K562 (cell line): ENCODE data around the gene LSM14B. TPM values are rescaled to one million over a fixed set of nuclear protein-coding genes. Genes with fewer than 3 reads are reported as not detected.

ENCODE experiments used
- ATAC-seq: fragments of 200-7000 bp; cut with Tn5 transposase; 3 replicates; pipeline ENCODE4 v1.9.1; 2020; ENCODE audit warnings: moderate library complexity
- Bru-seq: library from RNA; stranded (reverse); fragments of 400-500 nt; gene quantifications from one replicate; lab custom pipeline; 2021; lab: Mats Ljungman, UMichigan
- BruChase-seq, 2 experiments: library from RNA; stranded (reverse); fragments of 400-500 nt; gene quantifications; one replicate each; lab custom pipeline; 2021; lab: Mats Ljungman, UMichigan
- BruUV-seq: library from RNA; stranded (reverse); fragments of 400-500 nt; replicated peaks from 2 replicates; lab custom pipeline; 2021; lab: Mats Ljungman, UMichigan
- CTCF ChIA-PET: fragments of 300-600 bp; formaldehyde crosslinking; extraction: SDS; loops from one replicate; lab custom pipeline; 2021; ENCODE audit warnings: low intra/inter-chr PET ratio; lab: Yijun Ruan, JAX
- POLR2A ChIA-PET: fragments of 300-600, 350-650 bp; sonication (Branson Sonifier 250); formaldehyde crosslinking; extraction: SDS; loops from one replicate; lab custom pipeline; 2021; ENCODE audit warnings: antibody characterized with exemption, inconsistent platforms; lab: Yijun Ruan, JAX
- DNase-seq, 4 experiments: peaks; one replicate each; pipeline versions ENCODE4 v3.0.0 to v3.0.0-alpha.2; 2011 to 2018; ENCODE audit warnings: low spot score in 3 of 4, mixed read lengths in 3 of 4; ENCODE audit errors: extremely low read depth in 1 of 4
- FAIRE-seq: peaks from 2 replicates; lab custom pipeline; 2011; peaks lifted over from hg19 to GRCh38; lab: Jason Lieb, UNC
- H2AFZ ChIP-seq: 2 replicates; pipeline ENCODE4 v1.6.0; 2011; ENCODE audit warnings: low read depth, low read length, control low read depth, inconsistent platforms
- H3K27ac ChIP-seq: fragments of 200-600 bp; 3 replicates; pipeline ENCODE4 v1.8.0; 2011; ENCODE audit warnings: low read depth, mild to moderate bottlenecking, control low read depth, inconsistent platforms, low read length, moderate library complexity, mixed read lengths; ENCODE audit errors: extremely low read depth
- H3K27me3 ChIP-seq, 2 experiments: fragments of 300-600 bp in 1 of 2; 2 replicates in 1 of 2; 3 replicates in 1 of 2; pipeline versions ENCODE4 v1.6.0 to v1.8.0; 2011; ENCODE audit warnings: inconsistent platforms in 2 of 2, low read length in 2 of 2, mild to moderate bottlenecking in 1 of 2, mixed read lengths in 1 of 2, moderate library complexity in 1 of 2; ENCODE audit not compliant: control insufficient read depth in 2 of 2, insufficient read depth in 2 of 2
- H3K36me3 ChIP-seq: fragments of 300-600 bp; 3 replicates; pipeline ENCODE4 v1.8.0; 2011; ENCODE audit warnings: mild to moderate bottlenecking, low read length, inconsistent platforms; ENCODE audit not compliant: control insufficient read depth, insufficient read depth
- H3K4me1 ChIP-seq, 2 experiments: fragments of 200-600 bp in 1 of 2; replicated peaks in 1 of 2; 2 replicates in 1 of 2; 3 replicates in 1 of 2; pipeline versions ENCODE4 v1.5.1 to v1.8.0; 2011; ENCODE audit warnings: inconsistent platforms in 2 of 2, low read length in 2 of 2, mild to moderate bottlenecking in 1 of 2, mixed read lengths in 1 of 2, moderate library complexity in 1 of 2; ENCODE audit not compliant: control insufficient read depth in 2 of 2, insufficient read depth in 2 of 2
- H3K4me2 ChIP-seq: 2 replicates; pipeline ENCODE4 v1.6.1; 2011; ENCODE audit warnings: low read length, control low read depth, inconsistent platforms, mixed read lengths; ENCODE audit not compliant: insufficient read depth
- H3K4me3 ChIP-seq: fragments of 200-600 bp; sonication (generic), shearing (Covaris generic); 2 replicates; pipeline ENCODE4 v1.5.1; 2016; ENCODE audit warnings: control low read depth, inconsistent platforms
- H3K79me2 ChIP-seq: fragments of 200-600 bp; 3 replicates; pipeline ENCODE4 v1.8.0; 2011; ENCODE audit warnings: low read length, inconsistent platforms; ENCODE audit not compliant: control insufficient read depth, insufficient read depth
- H3K9ac ChIP-seq, 2 experiments: 2 replicates each; pipeline versions ENCODE4 v1.6.0 to v1.6.1; 2011; ENCODE audit warnings: low read depth in 2 of 2, low read length in 2 of 2, control low read depth in 1 of 2, inconsistent platforms in 1 of 2, mild to moderate bottlenecking in 1 of 2, mixed read lengths in 1 of 2; ENCODE audit not compliant: insufficient read depth in 1 of 2
- H3K9me1 ChIP-seq: one replicate; pipeline ENCODE4 v1.6.0; 2011; ENCODE audit warnings: inconsistent platforms, mild to moderate bottlenecking, low read length, moderate library complexity; ENCODE audit not compliant: control insufficient read depth, insufficient read depth
- H3K9me3 ChIP-seq: replicated peaks from 2 replicates; pipeline ENCODE4 v1.5.1; 2011; ENCODE audit warnings: low read depth, low read length, inconsistent platforms; ENCODE audit not compliant: control insufficient read depth, insufficient read depth
- H4K20me1 ChIP-seq: replicated peaks from 2 replicates; pipeline ENCODE4 v1.6.1; 2011; ENCODE audit warnings: low read length, inconsistent platforms, mixed read lengths; ENCODE audit not compliant: control insufficient read depth, insufficient read depth
- CTBP1 ChIP-seq: fragments of 450-650 bp; IDR thresholded peaks from 2 replicates; pipeline ENCODE4 v1.6.1; 2016; ENCODE audit warnings: borderline replicate concordance
- DACH1 ChIP-seq: fragments of 450-650 bp; IDR thresholded peaks from 2 replicates; pipeline ENCODE4 v1.6.1; 2018; ENCODE audit not compliant: partially characterized antibody
- ESRRA ChIP-seq: fragments of 450-650 bp; IDR thresholded peaks from 2 replicates; pipeline ENCODE4 v1.6.1; 2014; ENCODE audit warnings: low read depth, mild to moderate bottlenecking, moderate library complexity, borderline replicate concordance
- JUND ChIP-seq, 2 experiments: IDR thresholded peaks; 2 replicates in 1 of 2; 3 replicates in 1 of 2; pipeline ENCODE4 v1.6.1; 2011; ENCODE audit warnings: borderline replicate concordance in 2 of 2, low read depth in 2 of 2, low read length in 2 of 2, improper control_type of control experiment in 1 of 2, missing biosample characterization in 1 of 2, missing genetic modification characterization in 1 of 2, missing genetic modification reagents in 1 of 2
- NR2C2 ChIP-seq, 2 experiments: fragments of 200-800 bp in 1 of 2; sonication (Bioruptor generic) in 1 of 2; sonication (generic) in 1 of 2; formaldehyde crosslinking in 1 of 2; IDR thresholded peaks; 2 replicates each; pipeline versions ENCODE4 v1.6.1 to v1.8.0; 2016 to 2022; ENCODE audit warnings: mild to moderate bottlenecking in 1 of 2, missing compliant biosample characterization in 1 of 2, missing genetic modification characterization in 1 of 2, missing genetic modification reagents in 1 of 2
- PRMT5 ChIP-seq: sonication (generic); formaldehyde crosslinking; IDR thresholded peaks from 2 replicates; pipeline ENCODE4 v1.5.0; 2020; ENCODE audit warnings: missing genetic modification reagents
- RNF2 ChIP-seq: sonication (generic); IDR thresholded peaks from 2 replicates; pipeline ENCODE4 v1.6.1; 2016
- RUNX1 ChIP-seq: sonication (generic); IDR thresholded peaks from 2 replicates; pipeline ENCODE4 v1.6.1; 2016; ENCODE audit warnings: antibody characterized with exemption, low read depth
- TAF15 ChIP-seq: fragments of 200-400 bp; formaldehyde crosslinking; IDR thresholded peaks from 2 replicates; pipeline ENCODE4 v1.6.1; 2017; ENCODE audit warnings: mild to moderate bottlenecking, low read depth, low read length, moderate library complexity
- TEAD2 ChIP-seq: fragments of 450-650 bp; IDR thresholded peaks from 2 replicates; pipeline ENCODE4 v1.6.1; 2016; ENCODE audit warnings: missing genetic modification characterization, control low read depth, missing compliant biosample characterization
- ZNF395 ChIP-seq: fragments of 200-800 bp; sonication (Bioruptor generic); IDR thresholded peaks from 2 replicates; pipeline ENCODE4 v1.6.1; 2017; ENCODE audit warnings: missing genetic modification characterization, missing compliant biosample characterization
- WGBS: fragments of 100-300 bp; shearing (Covaris generic); methylation state at CpG from one replicate; pipeline ENCODE4 v1.1.6; 2016; ENCODE audit warnings: low coverage, mixed read lengths; ENCODE audit not compliant: insufficient coverage; ENCODE audit errors: missing lambda C conversion rate; 5-methylcytosine and 5-hydroxymethylcytosine counted together
- in situ Hi-C: fragments of 300-500 bp; cut with MboI; formaldehyde crosslinking; loops from 4 replicates; pipeline ENCODE4 v1.15.0; 2018; ENCODE audit warnings: inconsistent platforms, mixed read lengths
- intact Hi-C: fragments of 100-400 bp; cut with micrococcal nuclease; formaldehyde crosslinking; loops from 2 replicates; pipeline ENCODE4 v1.14.2; 2022
- long read RNA-seq, 3 experiments: library from polyadenylated mRNA in 2 of 3; library from RNA in 1 of 3; unstranded in 2 of 3; stranded (forward) in 1 of 3; transcript quantifications; one replicate each; pipeline ENCODE4 v2.0.0, GENCODE V29; 2019 to 2022
- polyA minus RNA-seq, 3 experiments: library from RNA; depleted of rRNA, polyadenylated mRNA; stranded (reverse); fragments of >200 nt; gene quantifications; 2 replicates each; pipeline ENCODE4 v1.2.3, GENCODE V29; 2011
- polyA plus RNA-seq, 8 experiments: library from polyadenylated mRNA; depleted of rRNA in 4 of 8; stranded (reverse) in 5 of 8; unstranded in 3 of 8; fragments of >200 nt; fragmentation: Nextera tagmentation in 2 of 8; fragmentation: Illumina TruSeq in 1 of 8; extraction: Ambion mirVana in 2 of 8; extraction: Trizol in 1 of 8; gene quantifications; 2 replicates each; pipeline versions ENCODE4 v1.2.1 to v1.2.3, GENCODE V29; 2011 to 2014; ENCODE audit warnings: inconsistent platforms in 1 of 8, missing spikeins in 1 of 8
- total RNA-seq, 7 experiments: library from RNA; depleted of rRNA in 6 of 7; stranded (reverse); fragments of >200 nt in 6 of 7; fragmentation: Illumina TruSeq in 2 of 7; extraction: Trizol in 2 of 7; gene quantifications; 2 replicates each; pipeline versions ENCODE4 v1.2.1 to v1.2.3, GENCODE V29; 2011 to 2021; ENCODE audit warnings: low replicate concordance in 1 of 7

Gene LSM14B
- 47.0 and 71.4 TPM in 2 replicates for total RNA-seq (2011; cell fraction: chromatin; rRNA removed; ENCODE audit: low replicate concordance)
- total RNA-seq (2011; cell fraction: nucleolus; rRNA removed) = 35.4 and 42.2 TPM in 2 replicates
- 57.3 and 73.7 TPM in 2 replicates for total RNA-seq (2011; cell fraction: nucleoplasm; rRNA removed)
- total RNA-seq (2014; rRNA removed) (20.2 and 24.8 TPM in 2 replicates), total RNA-seq (2014; rRNA removed; fragmentation: Illumina TruSeq; extraction: Trizol) (12.8 and 13.1 TPM in 2 replicates), total RNA-seq (2015; rRNA removed; fragmentation: Illumina TruSeq; extraction: Trizol) (21.2 and 21.8 TPM in 2 replicates), total RNA-seq (2021) (32.7 and 36.0 TPM in 2 replicates), polyA plus RNA-seq (2011; rRNA removed) (22.6 and 25.8 TPM in 2 replicates), polyA plus RNA-seq (2014; fragmentation: Illumina TruSeq; extraction: Trizol) (19.5 and 25.0 TPM in 2 replicates), polyA plus RNA-seq (2014; fragmentation: Nextera tagmentation; extraction: Ambion mirVana) (under 1 TPM; 0.66 to 0.83 TPM), polyA plus RNA-seq (2014; rRNA removed) (26.5 and 27.8 TPM in 2 replicates), polyA minus RNA-seq (2011; rRNA and poly(A)+ RNA removed) (16.3 and 20.9 TPM in 2 replicates), Bru-seq, nascent RNA (percentile 75 among the genes with signal in this experiment), BruChase-seq, experiment 1, labeled RNA remaining after a 2-hour chase (percentile 85 among the genes with signal in this experiment), BruChase-seq, experiment 2, labeled RNA remaining after a 6-hour chase (percentile 90 among the genes with signal in this experiment)
- 19.5 and 43.4 TPM in 2 replicates for polyA plus RNA-seq (2011; cell fraction: cytosol; rRNA removed)
- 40.4 and 59.2 TPM in 2 replicates for polyA plus RNA-seq (2011; cell fraction: nucleus; rRNA removed)
- 25.9 and 36.4 TPM in 2 replicates for polyA plus RNA-seq (2012)
- 13.7 and 20.2 TPM in 2 replicates for polyA minus RNA-seq (2011; cell fraction: cytosol; rRNA and poly(A)+ RNA removed)
- 14.7 and 21.3 TPM in 2 replicates for polyA minus RNA-seq (2011; cell fraction: nucleus; rRNA and poly(A)+ RNA removed)
- long read RNA-seq, experiment 1, partial matches to known transcripts = 1 of 7 reads
- long read RNA-seq, experiment 1, other reads (novel, unspliced or antisense) = 3 of 7 reads
- long read RNA-seq, experiment 2, transcript LSM14B-201 (9 exons, 2,548 nt) = major isoform, 12 of 53 reads
- long read RNA-seq, experiment 2, partial matches to known transcripts = 12 of 53 reads
- long read RNA-seq, experiment 2, other reads (novel, unspliced or antisense) = 29 of 53 reads
- long read RNA-seq, experiment 3 = 0 reads

DNA sequence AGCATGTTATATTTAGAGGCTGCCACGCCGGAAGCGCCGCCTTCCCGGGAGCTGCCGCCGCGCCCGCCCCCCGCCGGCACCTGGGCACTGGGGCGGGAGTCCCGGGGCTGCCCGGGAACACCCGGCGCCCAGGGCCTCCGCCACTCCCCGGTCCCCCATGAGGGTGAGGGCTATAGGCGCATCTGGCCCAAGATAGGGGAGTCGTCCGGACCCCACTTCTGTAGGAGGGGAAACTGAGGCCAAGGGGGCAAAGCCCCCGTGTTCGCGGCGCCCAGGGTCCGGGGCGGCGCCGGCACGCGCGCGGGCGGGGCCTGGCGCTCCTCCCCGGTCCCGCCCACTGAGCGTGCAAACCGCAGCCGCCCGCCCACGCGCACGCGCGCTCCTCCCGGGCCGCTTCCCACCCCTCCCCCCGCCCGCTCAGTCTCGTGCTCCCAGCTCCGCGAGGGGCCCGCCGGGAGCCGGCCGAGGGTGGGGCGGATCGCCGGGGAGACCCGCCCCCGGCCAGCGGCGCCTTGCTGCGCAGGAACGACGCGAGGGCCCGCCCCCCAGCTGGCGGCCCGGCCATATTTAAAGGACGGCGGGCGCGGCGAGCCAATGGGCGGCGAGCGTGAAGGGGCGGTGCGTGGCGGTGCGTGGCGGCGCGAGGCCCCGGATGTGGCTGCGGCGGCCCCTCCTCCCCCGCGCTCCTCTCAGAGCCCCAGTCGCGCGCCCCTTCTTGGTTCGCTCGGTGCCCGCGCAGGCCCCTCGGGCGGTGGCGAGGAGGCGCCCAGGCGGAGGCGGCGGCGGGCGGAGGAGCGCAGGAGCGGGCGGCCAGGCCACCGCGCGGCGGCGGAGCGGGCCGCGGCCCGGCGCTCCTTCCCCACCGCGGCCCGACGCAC, at the start of gene LSM14B:
Gene LSM14B, plus strand, starts transcription at position 700 of the 878 bp plus-strand sequence. CDS start 192 bp downstream, outside the sequence.
- H2AFZ ChIP-seq = peak within 1 kb of the TSS; percentile 97
- BruUV-seq = no TSS peak
- FAIRE-seq (peak; percentile 63), ATAC-seq (peak; percentile 92), DNase-seq (peak; percentile 96 to 99 (median 97))
- no peaks in the 10 kb centered on the region for H3K9me1 ChIP-seq
- CTCF ChIA-PET = no interaction called here
- H3K79me2 ChIP-seq = peaks cover 34% of the 10 kb centered on the region
- peak within 1 kb of the TSS; percentile 98 for H3K27ac ChIP-seq
- peaks cover 13 to 45% of the 10 kb centered on the region in 2 experiments; a peak in 4 of 5 replicates for H3K4me1 ChIP-seq
- H3K36me3 ChIP-seq = peaks cover 38% of the 10 kb centered on the region
- no peaks in the 10 kb centered on the region for H3K9me3 ChIP-seq
- peaks cover 7 to 22% of the 10 kb centered on the region in 2 experiments; a peak in 4 of 5 replicates for H3K27me3 ChIP-seq
- POLR2A ChIA-PET = interaction anchor here (0.5 to 9.5 kb wide), 9 partner anchors 8 to 560 kb away, joined by 3 to 78 read pairs (median 4); partner anchors contain the start of genes PSMA7 and SS18L1
- H3K4me2 ChIP-seq = peak within 1 kb of the TSS; percentile 88
- in situ Hi-C loops = no loop called here
- H3K9ac ChIP-seq = peak within 1 kb of the TSS; percentile 86 to 97
- peak within 1 kb of the TSS; percentile 87 for H3K4me3 ChIP-seq
- intact Hi-C loops = loop anchor here (5.0 kb wide), 2 partner anchors 55 to 95 kb away; partner anchors contain the start of gene TAF4
- peaks cover 22% of the 10 kb centered on the region for H4K20me1 ChIP-seq
- WGBS = under 1% methylated on average over 59 of the region's 124 CpGs
- TF ChIP-seq TAF15 = no peak
- peak; percentile 63 for TF ChIP-seq DACH1
- peak; percentile 39; the same call in 1 of the 2 replicates for TF ChIP-seq RUNX1
- TF ChIP-seq ZNF395 (CRISPR knock-in tag) = peak; percentile 52; the same call in 1 of the 2 replicates
- TF ChIP-seq TEAD2 = no peak
- TF ChIP-seq ESRRA = peak; percentile 91; the same call in 1 of the 2 replicates
- peak; percentile 30; the same call in 1 of the 2 replicates for TF ChIP-seq JUND (IDR thresholded peaks at IDR 0.05; ENCODE audit: borderline replicate concordance, low read depth, low read length)
- TF ChIP-seq JUND (tag; IDR thresholded peaks at IDR 0.05; ENCODE audit: borderline replicate concordance, low read depth, low read length) = no peak
- peak; percentile 36; the same call in 1 of the 2 replicates for TF ChIP-seq RNF2
- no peak for TF ChIP-seq NR2C2 (CRISPR knock-in tag; IDR thresholded peaks at IDR 0.05)
- 0 out of 2 replicates have a peak, but pooled peaks have one; percentile 2 for TF ChIP-seq NR2C2 (tag; IDR thresholded peaks at IDR 0.05)
- TF ChIP-seq PRMT5 (CRISPR knock-in tag) = no peak
- TF ChIP-seq CTBP1 = peak; percentile 90; the same call in 1 of the 2 replicates
